HepG2 (cell line): ENCODE measurements around the gene ARL3. TPM values are rescaled to one million over a fixed set of nuclear protein-coding genes. Genes with fewer than 3 reads are reported as not detected.
A peak's percentile ranks its signal among the peaks of the same experiment; 100 is the strongest.

ENCODE experiments used
- ATF2 ChIP-seq: sonication (generic); formaldehyde crosslinking; IDR thresholded peaks from 2 replicates; pipeline ENCODE4 v1.4.0; 2020; ENCODE audit warnings: missing genetic modification reagents
- FOSL2 ChIP-seq: sonication (generic); formaldehyde crosslinking; IDR thresholded peaks from 2 replicates; pipeline ENCODE4 v1.4.0; 2020; ENCODE audit warnings: missing genetic modification reagents
- FOXA1 ChIP-seq, 2 experiments: fragments of 450-650 bp in 1 of 2; sonication (generic) in 1 of 2; formaldehyde crosslinking in 1 of 2; IDR thresholded peaks; 2 replicates each; pipeline versions ENCODE4 v1.4.0 to v1.6.1; 2016 to 2020; ENCODE audit warnings: missing genetic modification reagents in 1 of 2
- HBP1 ChIP-seq: IDR thresholded peaks from 2 replicates; pipeline ENCODE4 v1.6.1; 2016; ENCODE audit warnings: low read depth, control low read depth
- NFYC ChIP-seq: IDR thresholded peaks from 2 replicates; pipeline ENCODE4 v1.6.1; 2016; ENCODE audit warnings: missing genetic modification reagents, missing compliant biosample characterization
- NRL ChIP-seq: sonication (generic); formaldehyde crosslinking; IDR thresholded peaks from 2 replicates; pipeline ENCODE4 v1.5.0; 2020; ENCODE audit warnings: missing genetic modification reagents, mild to moderate bottlenecking, moderate library complexity, borderline replicate concordance
- RARG ChIP-seq: sonication (generic); formaldehyde crosslinking; IDR thresholded peaks from 2 replicates; pipeline ENCODE4 v1.4.0; 2020; ENCODE audit warnings: low read depth, mild to moderate bottlenecking, missing genetic modification reagents
- RELA ChIP-seq: sonication (generic); formaldehyde crosslinking; IDR thresholded peaks from 2 replicates; pipeline ENCODE4 v1.4.0; 2020; ENCODE audit warnings: missing genetic modification reagents
- RFX5 ChIP-seq: IDR thresholded peaks from 2 replicates; pipeline ENCODE4 v1.6.1; 2011; ENCODE audit warnings: low read depth, low read length, improper control_type of control experiment
- SIX4 ChIP-seq: sonication (generic); formaldehyde crosslinking; IDR thresholded peaks from 2 replicates; pipeline ENCODE4 v1.4.0; 2020; ENCODE audit warnings: missing genetic modification reagents
- STAT6 ChIP-seq: sonication (generic); formaldehyde crosslinking; IDR thresholded peaks from 2 replicates; pipeline ENCODE4 v1.4.0; 2020; ENCODE audit warnings: missing genetic modification reagents, mild to moderate bottlenecking, borderline replicate concordance
- ZNF143 ChIP-seq: sonication (generic); formaldehyde crosslinking; IDR thresholded peaks from 2 replicates; pipeline ENCODE4 v1.4.0; 2020; ENCODE audit warnings: missing genetic modification reagents
- ZNF296 ChIP-seq: sonication (generic); formaldehyde crosslinking; conservative IDR thresholded peaks from 2 replicates; pipeline ENCODE4 v1.5.0; 2020; ENCODE audit warnings: mild to moderate bottlenecking, missing genetic modification reagents
- ZNF432 ChIP-seq: sonication (generic); formaldehyde crosslinking; IDR thresholded peaks from 2 replicates; pipeline ENCODE4 v1.5.0; 2020; ENCODE audit warnings: missing genetic modification reagents, mild to moderate bottlenecking, borderline replicate concordance
- ZNF572 ChIP-seq: sonication (generic); formaldehyde crosslinking; IDR thresholded peaks from 2 replicates; pipeline ENCODE4 v1.5.1; 2020; ENCODE audit warnings: mild to moderate bottlenecking, missing genetic modification reagents
- ZNF660 ChIP-seq: sonication (generic); formaldehyde crosslinking; IDR thresholded peaks from 2 replicates; pipeline ENCODE4 v1.5.1; 2020; ENCODE audit warnings: mild to moderate bottlenecking, low read depth, missing genetic modification reagents, borderline replicate concordance
- ZNF687 ChIP-seq: sonication (generic); formaldehyde crosslinking; IDR thresholded peaks from 2 replicates; pipeline ENCODE4 v1.5.1; 2020; ENCODE audit warnings: mild to moderate bottlenecking, missing genetic modification reagents, moderate library complexity
- ZSCAN29 ChIP-seq: sonication (generic); formaldehyde crosslinking; conservative IDR thresholded peaks from 2 replicates; pipeline ENCODE4 v1.4.0; 2020; ENCODE audit warnings: mild to moderate bottlenecking, missing genetic modification reagents
- polyA plus RNA-seq, 8 experiments: library from polyadenylated mRNA; depleted of rRNA in 3 of 8; stranded (reverse) in 7 of 8; unstranded in 1 of 8; fragments of >200 nt; fragmentation: Illumina TruSeq in 4 of 8; extraction: Trizol in 4 of 8; gene quantifications; 2 replicates each; pipeline versions ENCODE4 v1.2.1 to v1.2.3, GENCODE V29; 2011 to 2016; ENCODE audit warnings: low read depth in 4 of 8, missing spikeins in 1 of 8, mixed read lengths in 1 of 8; ENCODE audit not compliant: insufficient read depth in 1 of 8
- total RNA-seq, 5 experiments: library from RNA; depleted of rRNA; stranded (reverse); fragments of >200 nt; fragmentation: Illumina TruSeq; extraction: Trizol; gene quantifications; 2 replicates each; pipeline ENCODE4 v1.2.3, GENCODE V29; 2016; ENCODE audit warnings: low read depth in 1 of 5

The ARL3 gene
- total and polyA plus RNA-seq, 2 of the 13 experiments (the other 11 are each of a cell fraction or from before 2014, with no cell fraction given) = 5.2 to 6.6 TPM

GRCh38 chr10:102660888-102661657, 53.1 kb downstream of the ARL3 start (continued):
- TF ChIP-seq STAT6 (no peak), FOSL2 (CRISPR knock-in tag) (peak; percentile 25; the same call in 1 of the 2 replicates), RELA (CRISPR knock-in tag) (no peak), ATF2 (CRISPR knock-in tag) (0 out of 2 replicates have a peak, but pooled peaks have one; percentile 27), RFX5 (no peak), ZNF296 (CRISPR knock-in tag) (no peak), HBP1 (CRISPR knock-in tag) (no peak), FOXA1 (IDR thresholded peaks at IDR 0.05) (no peak), FOXA1 (CRISPR knock-in tag; IDR thresholded peaks at IDR 0.05) (no peak), NRL (CRISPR knock-in tag) (no peak), ZNF660 (CRISPR knock-in tag) (no peak), ZSCAN29 (no peak; the same call in 1 of the 2 replicates), ZNF143 (peak; percentile 48; the same call in 1 of the 2 replicates), RARG (no peak), NFYC (CRISPR knock-in tag) (no peak), ZNF687 (peak; percentile 91), ZNF432 (no peak), SIX4 (no peak), ZNF572 (0 out of 2 replicates have a peak, but pooled peaks have one; percentile 51)
